K562 (cell line): ENCODE measurements around the gene ARHGAP10. TPM values are rescaled to one million over a fixed set of nuclear protein-coding genes. Genes with fewer than 3 reads are reported as not detected.

ENCODE experiments used
- AFF4 ChIP-seq: sonication (generic); formaldehyde crosslinking; IDR thresholded peaks from 2 replicates; pipeline ENCODE4 v1.8.0; 2023; ENCODE audit warnings: mild to moderate bottlenecking, missing genetic modification reagents
- ARID1B ChIP-seq: fragments of 450-650 bp; IDR thresholded peaks from 2 replicates; pipeline ENCODE4 v1.6.1; 2016; ENCODE audit warnings: antibody characterized with exemption, mild to moderate bottlenecking, inconsistent platforms
- ATF3 ChIP-seq, 2 experiments: fragments of 450-650 bp in 1 of 2; sonication (generic) in 1 of 2; formaldehyde crosslinking in 1 of 2; IDR thresholded peaks in 1 of 2; conservative IDR thresholded peaks in 1 of 2; 2 replicates each; pipeline versions ENCODE4 v1.6.1 to v1.8.1; 2016 to 2023; ENCODE audit warnings: mild to moderate bottlenecking in 2 of 2, moderate library complexity in 2 of 2, inconsistent platforms in 1 of 2, missing genetic modification reagents in 1 of 2
- BHLHE40 ChIP-seq: IDR thresholded peaks from 2 replicates; pipeline ENCODE4 v1.6.1; 2011; ENCODE audit warnings: low read length, improper control_type of control experiment
- CHD2 ChIP-seq: IDR thresholded peaks from 2 replicates; pipeline ENCODE4 v1.6.1; 2011; ENCODE audit warnings: low read depth, low read length
- CREB5 ChIP-seq: fragments of 250-450 bp; sonication (Bioruptor Pico); IDR thresholded peaks from 2 replicates; pipeline ENCODE4 v1.5.0; 2020; ENCODE audit warnings: mild to moderate bottlenecking
- EHMT2 ChIP-seq: fragments of 450-650 bp; IDR thresholded peaks from 2 replicates; pipeline ENCODE4 v1.6.1; 2018; ENCODE audit warnings: antibody characterized with exemption
- EP400 ChIP-seq: fragments of 450-650 bp; IDR thresholded peaks from 2 replicates; pipeline ENCODE4 v1.6.1; 2017; ENCODE audit warnings: antibody characterized with exemption, mild to moderate bottlenecking, moderate library complexity
- FOXK2 ChIP-seq, 2 experiments: fragments of 450-650 bp; IDR thresholded peaks in 1 of 2; conservative IDR thresholded peaks in 1 of 2; 2 replicates each; pipeline ENCODE4 v1.6.1; 2016; ENCODE audit warnings: low read depth in 2 of 2, mild to moderate bottlenecking in 1 of 2
- NR2C2 ChIP-seq, 2 experiments: fragments of 200-800 bp in 1 of 2; sonication (Bioruptor generic) in 1 of 2; sonication (generic) in 1 of 2; formaldehyde crosslinking in 1 of 2; IDR thresholded peaks; 2 replicates each; pipeline versions ENCODE4 v1.6.1 to v1.8.0; 2016 to 2022; ENCODE audit warnings: mild to moderate bottlenecking in 1 of 2, missing compliant biosample characterization in 1 of 2, missing genetic modification characterization in 1 of 2, missing genetic modification reagents in 1 of 2
- POLR2G ChIP-seq: fragments of 200-400 bp; formaldehyde crosslinking; IDR thresholded peaks from 2 replicates; pipeline ENCODE4 v1.6.1; 2017; ENCODE audit warnings: low read depth, mild to moderate bottlenecking, antibody characterized with exemption, low read length, moderate library complexity
- RNF2 ChIP-seq: sonication (generic); IDR thresholded peaks from 2 replicates; pipeline ENCODE4 v1.6.1; 2016
- SIN3B ChIP-seq: fragments of 450-650 bp; IDR thresholded peaks from 2 replicates; pipeline ENCODE4 v1.6.1; 2017; ENCODE audit warnings: low read depth, mild to moderate bottlenecking, moderate library complexity
- THRA ChIP-seq: fragments of 450-650 bp; IDR thresholded peaks from 2 replicates; pipeline ENCODE4 v1.6.1; 2017; ENCODE audit warnings: mild to moderate bottlenecking, moderate library complexity
- YBX1 ChIP-seq: fragments of 450-650 bp; IDR thresholded peaks from 2 replicates; pipeline ENCODE4 v1.7.1; 2016; ENCODE audit warnings: mild to moderate bottlenecking
- ZNF431 ChIP-seq: sonication (generic); formaldehyde crosslinking; IDR thresholded peaks from 2 replicates; pipeline ENCODE4 v1.8.0; 2022; ENCODE audit warnings: mild to moderate bottlenecking, missing genetic modification reagents
- ZNF785 ChIP-seq: fragments of 250-450 bp; sonication (Bioruptor Pico); IDR thresholded peaks from 2 replicates; pipeline ENCODE4 v1.4.0; 2020; ENCODE audit warnings: mild to moderate bottlenecking
- ZSCAN29 ChIP-seq: fragments of 450-650 bp; IDR thresholded peaks from 2 replicates; pipeline ENCODE4 v1.6.1; 2017
- polyA plus RNA-seq, 8 experiments: library from polyadenylated mRNA; depleted of rRNA in 4 of 8; stranded (reverse) in 5 of 8; unstranded in 3 of 8; fragments of >200 nt; fragmentation: Nextera tagmentation in 2 of 8; fragmentation: Illumina TruSeq in 1 of 8; extraction: Ambion mirVana in 2 of 8; extraction: Trizol in 1 of 8; gene quantifications; 2 replicates each; pipeline versions ENCODE4 v1.2.1 to v1.2.3, GENCODE V29; 2011 to 2014; ENCODE audit warnings: inconsistent platforms in 1 of 8, missing spikeins in 1 of 8
- total RNA-seq, 7 experiments: library from RNA; depleted of rRNA in 6 of 7; stranded (reverse); fragments of >200 nt in 6 of 7; fragmentation: Illumina TruSeq in 2 of 7; extraction: Trizol in 2 of 7; gene quantifications; 2 replicates each; pipeline versions ENCODE4 v1.2.1 to v1.2.3, GENCODE V29; 2011 to 2021; ENCODE audit warnings: low replicate concordance in 1 of 7

Gene ARHGAP10
- total and polyA plus RNA-seq, 9 of the 15 experiments (the other 6 are each of a cell fraction or from before 2014, with no cell fraction given): 0.03 to 0.22 (median 0.06) TPM; not detected in 3

GRCh38 chr4:147683717-147684700 lies 47.9 kb upstream of the ARHGAP10 start, which contains the start of gene PRMT9 (continued):
- no peak for TF ChIP-seq ZNF785 (CRISPR knock-in tag)
- TF ChIP-seq ARID1B: 0 out of 2 replicates have a peak, but pooled peaks have one; percentile 7
- TF ChIP-seq POLR2G: peak; percentile 94
- TF ChIP-seq RNF2: no peak
- no peak for TF ChIP-seq ZNF431 (CRISPR knock-in tag)
- no peak for TF ChIP-seq CREB5 (CRISPR knock-in tag)
- 0 out of 2 replicates have a peak, but pooled peaks have one; percentile 17 for TF ChIP-seq CHD2
- peak; percentile 45 for TF ChIP-seq ATF3 (IDR thresholded peaks at IDR 0.05)
- 0 out of 2 replicates have a peak, but pooled peaks have one; percentile 18 for TF ChIP-seq ATF3 (CRISPR knock-in tag; conservative IDR thresholded peaks at IDR 0.05)
- TF ChIP-seq THRA: no peak
- peak; percentile 60; the same call in 1 of the 2 replicates for TF ChIP-seq SIN3B
- peak; percentile 72 for TF ChIP-seq BHLHE40
- TF ChIP-seq EHMT2: no peak
- TF ChIP-seq NR2C2 (CRISPR knock-in tag; IDR thresholded peaks at IDR 0.05): 0 out of 2 replicates have a peak, but pooled peaks have one; percentile 14
- TF ChIP-seq NR2C2 (tag; IDR thresholded peaks at IDR 0.05): peak; percentile 68; the same call in 1 of the 2 replicates
- TF ChIP-seq AFF4: no peak; the same call in 1 of the 2 replicates
- no peak for TF ChIP-seq YBX1
- TF ChIP-seq ZSCAN29: no peak
- peak; percentile 76 for TF ChIP-seq EP400
- TF ChIP-seq FOXK2 (conservative IDR thresholded peaks at IDR 0.05 in 1 of 2, IDR thresholded peaks at IDR 0.05 in 1 of 2; ENCODE audit: low read depth in 2 of 2): peak; percentile 40 to 62; a peak in 2 of 4 replicates
